Testis (tissue), 3 donors: Measurements from ENCODE around the gene ANTXR1. TPM values are rescaled to one million over a fixed set of nuclear protein-coding genes. Genes with fewer than 3 reads are reported as not detected.

Experiments used
- DNase-seq: peaks from one replicate; pipeline ENCODE4 v3.0.0-alpha.2; 2019
- H3K27ac ChIP-seq, 2 donors: fragments of 200-600 bp; sonication (generic); one replicate each; pipeline ENCODE4 v1.5.1; 2019
- H3K27me3 ChIP-seq: fragments of 200-600 bp; sonication (generic); one replicate; pipeline ENCODE4 v1.5.1; 2019
- H3K36me3 ChIP-seq: fragments of 200-600 bp; sonication (generic); one replicate; pipeline ENCODE4 v1.5.1; 2017; ENCODE audit warnings: low read depth; ENCODE audit errors: missing control alignments
- H3K4me1 ChIP-seq: fragments of 200-600 bp; sonication (generic); one replicate; pipeline ENCODE4 v1.5.1; 2019
- H3K4me3 ChIP-seq, 2 donors: fragments of 200-600 bp; sonication (generic); one replicate each; pipeline ENCODE4 v1.5.1; 2017 to 2019
- H3K9me3 ChIP-seq: fragments of 200-600 bp; sonication (generic); one replicate; pipeline ENCODE4 v1.5.1; 2017
- CTCF ChIP-seq, 3 experiments: fragments of 450-650 bp in 2 of 3; fragments of 200-600 bp in 1 of 3; sonication (generic) in 1 of 3; IDR thresholded peaks; one replicate each; pipeline ENCODE4 v1.5.1; 2016 to 2019; ENCODE audit warnings: antibody characterized with exemption in 3 of 3, mild to moderate bottlenecking in 2 of 3, moderate library complexity in 1 of 3
- POLR2A ChIP-seq: fragments of 450-650 bp; IDR thresholded peaks from one replicate; pipeline ENCODE4 v1.6.1; 2017; ENCODE audit warnings: antibody characterized with exemption, mild to moderate bottlenecking, moderate library complexity
- WGBS, 2 donors: methylation state at CpG; one replicate each; pipeline ENCODE4 v1.1.5; 2018; 5-methylcytosine and 5-hydroxymethylcytosine counted together
- intact Hi-C: fragments of 100-400 bp; cut with DNase I; formaldehyde crosslinking; loops from one replicate; pipeline ENCODE4 v1.15.1; 2023; ENCODE audit warnings: low total_unique reads
- polyA plus RNA-seq: library from polyadenylated mRNA; stranded (reverse); fragments of 350-450 nt; fragmentation: Illumina TruSeq; extraction: RNeasy Lipid Tissue Mini Kit (QIAGEN cat#74804); gene quantifications from one replicate; pipeline ENCODE4 v1.2.3, GENCODE V29; 2014; ENCODE audit warnings: low read depth, low replicate concordance; ENCODE audit not compliant: insufficient read depth
- total RNA-seq, 2 donors: library from RNA; depleted of rRNA; stranded (reverse); fragments of >200 nt; gene quantifications; one replicate each; pipeline ENCODE4 v1.2.3, GENCODE V29; 2016

Gene ANTXR1
- total and polyA plus RNA-seq, 3 donors from 2014 or later, result 16.6 to 35.7 (median 20.1) TPM

GRCh38 chr2:69082430-69082997 is 69.5 kb downstream of the ANTXR1 start:
- Histone ChIP-seq H3K27me3 (no peaks in the 10 kb centered on the region), H3K4me3 (no peak overlapping the region), H3K9me3 (no peaks in the 10 kb centered on the region), H3K36me3 (no peaks in the 10 kb centered on the region), H3K4me1 (peaks cover 5% of the 10 kb centered on the region), H3K27ac (peak overlapping the region in 1 of 2 donors; percentile 67)
- WGBS, 2 donors, result 40 to 55% methylated on average over 9 of the region's 9 CpGs
- intact Hi-C loops, result no loop called here
- no peak for TF ChIP-seq CTCF (IDR thresholded peaks at IDR 0.05)
- TF ChIP-seq POLR2A, result no peak
- DNase-seq, result peak; percentile 50

GRCh38 chr2:69083235-69083748 is 70.3 kb downstream of the ANTXR1 start:
- DNase-seq, result no peak
- Histone ChIP-seq H3K9me3 (no peaks in the 10 kb centered on the region), H3K27ac (no peak overlapping the region), H3K27me3 (no peaks in the 10 kb centered on the region), H3K4me1 (peaks cover 5% of the 10 kb centered on the region), H3K4me3 (no peak overlapping the region), H3K36me3 (no peaks in the 10 kb centered on the region)
- TF ChIP-seq POLR2A (no peak), CTCF (IDR thresholded peaks at IDR 0.05) (no peak)
- WGBS, 2 donors, result 93 to 100% methylated on average over 2 of the region's 2 CpGs
- intact Hi-C loops, result no loop called here

GRCh38 chr2:69084492-69084891 is 71.5 kb downstream of the ANTXR1 start:
- H3K27ac ChIP-seq, result no peak overlapping the region
- no peaks in the 10 kb centered on the region for H3K9me3 ChIP-seq
- no peak overlapping the region for H3K4me3 ChIP-seq
- no peak for DNase-seq
- 94 to 97% methylated on average over 4 of the region's 4 CpGs for WGBS, 2 donors
- no peak for TF ChIP-seq POLR2A
- TF ChIP-seq CTCF (IDR thresholded peaks at IDR 0.05), result no peak
- no peaks in the 10 kb centered on the region for H3K27me3 ChIP-seq
- peaks cover 5% of the 10 kb centered on the region for H3K4me1 ChIP-seq
- no peaks in the 10 kb centered on the region for H3K36me3 ChIP-seq
- intact Hi-C loops, result no loop called here

GRCh38 chr2:69086466-69086865 is 73.5 kb downstream of the ANTXR1 start:
- intact Hi-C loops, result no loop called here
- Histone ChIP-seq H3K4me3 (no peak overlapping the region), H3K27ac (no peak overlapping the region), H3K36me3 (no peaks in the 10 kb centered on the region), H3K4me1 (peaks cover 5% of the 10 kb centered on the region), H3K27me3 (no peaks in the 10 kb centered on the region), H3K9me3 (no peaks in the 10 kb centered on the region)
- 82 to 90% methylated on average over 4 of the region's 4 CpGs for WGBS, 2 donors
- DNase-seq, result no peak
- TF ChIP-seq CTCF (IDR thresholded peaks at IDR 0.05) (no peak), POLR2A (no peak)
